OCI-LY1 (cell line): ENCODE results near the gene CLVS2.

Source experiments
- EZH2 ChIP-seq: fragments of 200-600 bp; sonication (generic), shearing (Covaris generic); IDR thresholded peaks from 2 replicates; pipeline ENCODE4 v1.8.0; 2017; ENCODE audit warnings: borderline replicate concordance, mixed run types, mild to moderate bottlenecking, antibody characterized with exemption, low read length, moderate library complexity, mixed read lengths
- TF ChIP-seq, protein P1 (sequence below): fragments of 200-600 bp; sonication (generic), shearing (Covaris generic); IDR thresholded peaks from 2 replicates; pipeline ENCODE4 v1.5.1; 2017; ENCODE audit warnings: mild to moderate bottlenecking, antibody characterized with exemption, low read length, moderate library complexity, mixed read lengths

- TF ChIP-seq, protein P1, sequence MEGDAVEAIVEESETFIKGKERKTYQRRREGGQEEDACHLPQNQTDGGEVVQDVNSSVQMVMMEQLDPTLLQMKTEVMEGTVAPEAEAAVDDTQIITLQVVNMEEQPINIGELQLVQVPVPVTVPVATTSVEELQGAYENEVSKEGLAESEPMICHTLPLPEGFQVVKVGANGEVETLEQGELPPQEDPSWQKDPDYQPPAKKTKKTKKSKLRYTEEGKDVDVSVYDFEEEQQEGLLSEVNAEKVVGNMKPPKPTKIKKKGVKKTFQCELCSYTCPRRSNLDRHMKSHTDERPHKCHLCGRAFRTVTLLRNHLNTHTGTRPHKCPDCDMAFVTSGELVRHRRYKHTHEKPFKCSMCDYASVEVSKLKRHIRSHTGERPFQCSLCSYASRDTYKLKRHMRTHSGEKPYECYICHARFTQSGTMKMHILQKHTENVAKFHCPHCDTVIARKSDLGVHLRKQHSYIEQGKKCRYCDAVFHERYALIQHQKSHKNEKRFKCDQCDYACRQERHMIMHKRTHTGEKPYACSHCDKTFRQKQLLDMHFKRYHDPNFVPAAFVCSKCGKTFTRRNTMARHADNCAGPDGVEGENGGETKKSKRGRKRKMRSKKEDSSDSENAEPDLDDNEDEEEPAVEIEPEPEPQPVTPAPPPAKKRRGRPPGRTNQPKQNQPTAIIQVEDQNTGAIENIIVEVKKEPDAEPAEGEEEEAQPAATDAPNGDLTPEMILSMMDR, result no peak
- no peak for TF ChIP-seq EZH2
Measured at GRCh38 chr6:123117145-123117908, 121.3 kb downstream of the CLVS2 start.
